ENCODE measurements around the gene VEGFB.
A peak's percentile ranks its signal among the peaks of the same experiment; 100 is the strongest.

VEGFB gene

GRCh38 chr11:64239662-64240434 lies 5.5 kb downstream of the VEGFB start:
- TF ChIP-seq CTCF (IDR thresholded peaks at IDR 0.05; ENCODE audit: low read depth, low read length) = no peak
- no peak for DNase-seq (ENCODE audit: extremely low read depth, low read depth)

- peak; percentile 94 for DNase-seq (ENCODE audit: extremely low read depth, low read depth)
- no peak for TF ChIP-seq CTCF (IDR thresholded peaks at IDR 0.05; ENCODE audit: low read depth, low read length)
Measured at GRCh38 chr11:64240435-64241240, 6.3 kb downstream of the VEGFB start, which contains the start of gene FKBP2. TSS of gene FKBP2 (plus strand) at chr11:64241095. CDS start at chr11:64242388, 1,293 bp downstream.

GRCh38 chr11:64241241-64241490 lies 6.8 kb downstream of the VEGFB start:
- no peak for TF ChIP-seq CTCF (IDR thresholded peaks at IDR 0.05; ENCODE audit: low read depth, low read length)
- DNase-seq (ENCODE audit: extremely low read depth, low read depth) = peak; percentile 99

GRCh38 chr11:64241491-64242374 lies 7.3 kb downstream of the VEGFB start:
- DNase-seq (ENCODE audit: extremely low read depth, low read depth) = no peak

GRCh38 chr11:64243236-64243854 lies 9.0 kb downstream of the VEGFB start:
- DNase-seq (ENCODE audit: extremely low read depth, low read depth) = no peak
- no peak for TF ChIP-seq CTCF (IDR thresholded peaks at IDR 0.05; ENCODE audit: low read depth, low read length)

More at GRCh38 chr11:64241491-64242374, 7.3 kb downstream of the VEGFB start:
- TF ChIP-seq CTCF (IDR thresholded peaks at IDR 0.05; ENCODE audit: low read depth, low read length) = no peak

- no peak for DNase-seq (ENCODE audit: extremely low read depth, low read depth)
- no peak for TF ChIP-seq CTCF (IDR thresholded peaks at IDR 0.05; ENCODE audit: low read depth, low read length)
Measured at GRCh38 chr11:64244107-64244506, 9.7 kb downstream of the VEGFB start.
